IPS-20b (cell line): ENCODE data around the gene PCNX3.

ENCODE experiments used
- H3K27ac ChIP-seq: one replicate; pipeline ENCODE4 v1.5.1; 2013; ENCODE audit warnings: low read length
- H3K27me3 ChIP-seq: 2 replicates; pipeline ENCODE4 v1.6.1; 2013; ENCODE audit warnings: mild to moderate bottlenecking, low read length, inconsistent platforms; ENCODE audit not compliant: insufficient read depth
- H3K36me3 ChIP-seq: 2 replicates; pipeline ENCODE4 v1.6.1; 2013; ENCODE audit warnings: low read depth, mild to moderate bottlenecking, inconsistent platforms, low read length, moderate library complexity; ENCODE audit not compliant: insufficient read depth
- H3K4me1 ChIP-seq: 2 replicates; pipeline ENCODE4 v1.6.1; 2013; ENCODE audit warnings: mild to moderate bottlenecking, control low read depth, inconsistent platforms, low read length, moderate library complexity; ENCODE audit not compliant: insufficient read depth
- H3K4me3 ChIP-seq: 2 replicates; pipeline ENCODE4 v1.5.1; 2013; ENCODE audit warnings: mild to moderate bottlenecking, low read length, inconsistent platforms
- H3K9ac ChIP-seq: 2 replicates; pipeline ENCODE4 v1.6.1; 2013; ENCODE audit warnings: low read depth, mild to moderate bottlenecking, inconsistent platforms, low read length, moderate library complexity
- H3K9me3 ChIP-seq: 2 replicates; pipeline ENCODE4 v1.6.1; 2013; ENCODE audit warnings: mild to moderate bottlenecking, low read depth, low read length, inconsistent platforms; ENCODE audit not compliant: insufficient read depth

The PCNX3 gene

GRCh38 chr11:65648997-65649493, 33.5 kb downstream of the PCNX3 start:
- no peak overlapping the region for H3K9ac ChIP-seq
- peaks cover 12% of the 10 kb centered on the region; the same call in 1 of the 2 replicates for H3K4me1 ChIP-seq
- H3K27ac ChIP-seq, result no peak overlapping the region

GRCh38 chr11:65649656-65650546, 34.3 kb downstream of the PCNX3 start:
- no peak overlapping the region for H3K27ac ChIP-seq
- H3K27me3 ChIP-seq, result peaks cover 3% of the 10 kb centered on the region; the same call in 1 of the 2 replicates
- H3K9me3 ChIP-seq, result no peaks in the 10 kb centered on the region
- H3K36me3 ChIP-seq, result peaks cover 17% of the 10 kb centered on the region
- H3K9ac ChIP-seq, result no peak overlapping the region
- H3K4me1 ChIP-seq, result peaks cover 12% of the 10 kb centered on the region; the same call in 1 of the 2 replicates
- H3K4me3 ChIP-seq, result no peak overlapping the region

More at GRCh38 chr11:65648997-65649493, 33.5 kb downstream of the PCNX3 start:
- H3K36me3 ChIP-seq, result peaks cover 9% of the 10 kb centered on the region; the same call in 1 of the 2 replicates
- H3K4me3 ChIP-seq, result no peak overlapping the region
- no peaks in the 10 kb centered on the region for H3K9me3 ChIP-seq
- H3K27me3 ChIP-seq, result peaks cover 3% of the 10 kb centered on the region; the same call in 1 of the 2 replicates

DNA sequence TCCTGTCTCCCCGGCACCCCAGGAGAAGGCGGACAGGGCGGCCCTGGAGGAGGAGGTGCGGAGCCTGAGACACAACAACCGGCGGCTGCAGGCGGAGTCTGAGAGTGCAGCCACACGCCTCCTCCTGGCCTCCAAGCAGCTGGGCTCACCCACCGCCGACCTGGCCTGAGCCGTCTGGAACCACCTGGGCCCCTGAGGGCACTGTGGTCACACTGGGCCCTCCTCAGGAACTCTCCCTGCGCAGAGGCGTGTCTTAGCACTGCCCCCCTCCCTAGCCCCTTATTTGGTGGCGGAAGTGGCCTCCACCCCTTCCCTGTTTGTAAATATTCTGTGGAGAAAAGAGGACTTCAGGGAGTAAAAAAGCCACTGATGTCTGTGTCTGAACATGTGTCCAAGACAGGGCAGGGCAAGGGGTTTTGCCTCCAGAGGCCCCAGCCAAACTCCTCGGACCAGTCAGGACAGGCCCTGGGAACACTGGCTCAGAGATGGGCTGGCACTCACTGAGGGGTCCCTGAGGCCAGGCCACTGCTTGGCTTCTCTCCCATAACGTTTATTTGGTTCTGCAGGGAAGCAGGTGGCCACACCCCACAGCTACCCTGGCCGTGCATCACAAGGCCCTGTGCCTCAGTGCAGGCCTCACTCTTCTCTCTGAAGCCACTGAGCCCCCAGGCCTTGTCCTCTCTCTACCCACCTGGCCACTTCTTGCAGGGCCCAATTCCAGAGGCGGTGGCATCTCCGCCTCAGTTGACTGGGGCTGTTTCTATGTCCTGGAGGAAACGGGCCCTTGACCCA, 35.2 kb downstream of the PCNX3 start:
- H3K36me3 ChIP-seq, result peaks cover 25% of the 10 kb centered on the region
- H3K9ac ChIP-seq, result no peak overlapping the region
- no peaks in the 10 kb centered on the region for H3K9me3 ChIP-seq
- H3K4me1 ChIP-seq, result peaks cover 12% of the 10 kb centered on the region; the same call in 1 of the 2 replicates
- H3K27me3 ChIP-seq, result peaks cover 3% of the 10 kb centered on the region; the same call in 1 of the 2 replicates
- no peak overlapping the region for H3K4me3 ChIP-seq
- H3K27ac ChIP-seq, result no peak overlapping the region

DNA sequence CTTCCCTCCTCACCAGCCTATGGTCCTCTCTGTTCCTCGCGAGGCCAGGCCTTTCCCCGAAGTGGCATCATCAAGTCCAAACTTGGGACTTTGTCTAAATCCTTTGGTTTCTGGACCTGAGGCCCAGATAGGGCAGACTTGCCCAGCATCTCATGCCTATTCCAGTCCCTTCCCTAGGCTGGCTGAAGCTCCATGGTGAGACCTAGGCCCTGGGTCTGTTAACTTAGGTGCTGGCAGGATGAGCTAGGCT, 35.7 kb downstream of the PCNX3 start:
- Histone ChIP-seq H3K4me3 (no peak overlapping the region), H3K4me1 (peaks cover 12% of the 10 kb centered on the region; the same call in 1 of the 2 replicates), H3K9ac (no peak overlapping the region), H3K27me3 (peaks cover 3% of the 10 kb centered on the region; the same call in 1 of the 2 replicates), H3K36me3 (peaks cover 31% of the 10 kb centered on the region), H3K27ac (no peak overlapping the region), H3K9me3 (no peaks in the 10 kb centered on the region)

DNA sequence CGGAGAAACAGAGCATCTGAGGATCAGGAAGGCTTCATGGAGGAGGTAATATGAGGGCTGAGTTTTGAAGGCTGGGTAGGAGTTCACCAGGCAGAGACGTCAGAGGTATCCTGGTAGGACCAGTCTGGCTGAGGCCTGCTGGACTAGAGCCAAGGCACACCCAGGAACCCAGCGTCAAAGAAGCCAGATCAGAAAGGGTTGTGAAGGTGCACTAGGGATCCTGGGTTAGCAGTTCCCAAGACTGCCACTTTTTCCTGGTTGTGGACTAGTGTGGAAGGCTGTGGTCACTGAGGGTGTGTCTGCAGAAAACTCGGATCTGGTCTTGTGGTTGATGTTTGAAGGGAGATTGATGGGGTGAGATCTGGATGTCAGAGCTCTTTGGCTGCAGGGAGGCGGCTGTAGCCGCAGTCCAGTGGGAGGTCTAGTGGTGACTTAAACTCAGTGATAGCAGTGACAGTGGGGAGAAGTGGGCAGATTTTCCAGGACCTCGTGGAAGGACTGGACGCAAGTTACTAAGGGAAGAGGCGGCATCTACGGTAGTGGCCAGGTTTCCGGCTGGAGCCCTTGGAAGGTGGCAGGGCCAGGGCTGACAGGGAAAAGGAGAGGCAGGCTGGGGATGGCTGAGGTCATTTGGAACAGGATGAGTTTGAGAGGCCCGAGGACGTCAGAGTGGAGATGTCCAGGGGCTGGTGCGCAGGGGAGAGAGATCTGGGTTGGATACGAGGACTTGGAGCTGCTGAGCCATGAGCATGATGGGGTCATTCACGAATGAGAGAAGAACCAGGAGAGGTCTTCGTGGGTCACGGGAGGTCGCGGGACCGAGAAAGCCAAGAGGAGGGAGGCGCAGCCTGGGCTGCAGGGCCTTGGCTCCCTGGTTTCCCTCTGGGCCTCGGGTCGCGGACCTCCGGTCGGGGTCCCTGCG, 36.3 kb downstream of the PCNX3 start:
- Histone ChIP-seq H3K9me3 (no peaks in the 10 kb centered on the region), H3K9ac (peak overlapping the region; percentile 86; the same call in 1 of the 2 replicates), H3K27ac (no peak overlapping the region), H3K4me1 (peaks cover 12% of the 10 kb centered on the region; the same call in 1 of the 2 replicates), H3K36me3 (peaks cover 35% of the 10 kb centered on the region), H3K4me3 (peak overlapping the region; percentile 72), H3K27me3 (peaks cover 3% of the 10 kb centered on the region; the same call in 1 of the 2 replicates)

- no peaks in the 10 kb centered on the region for H3K9me3 ChIP-seq
- peak overlapping the region; percentile 72 for H3K4me3 ChIP-seq
- peaks cover 3% of the 10 kb centered on the region; the same call in 1 of the 2 replicates for H3K27me3 ChIP-seq
- H3K4me1 ChIP-seq, result peaks cover 12% of the 10 kb centered on the region; the same call in 1 of the 2 replicates
- peak overlapping the region; percentile 86 for H3K9ac ChIP-seq
- peaks cover 43% of the 10 kb centered on the region for H3K36me3 ChIP-seq
- peak overlapping the region; percentile 84 for H3K27ac ChIP-seq
These were observed 37.1 kb downstream of the PCNX3 start for GRCh38 chr11:65652511-65653228.

DNA sequence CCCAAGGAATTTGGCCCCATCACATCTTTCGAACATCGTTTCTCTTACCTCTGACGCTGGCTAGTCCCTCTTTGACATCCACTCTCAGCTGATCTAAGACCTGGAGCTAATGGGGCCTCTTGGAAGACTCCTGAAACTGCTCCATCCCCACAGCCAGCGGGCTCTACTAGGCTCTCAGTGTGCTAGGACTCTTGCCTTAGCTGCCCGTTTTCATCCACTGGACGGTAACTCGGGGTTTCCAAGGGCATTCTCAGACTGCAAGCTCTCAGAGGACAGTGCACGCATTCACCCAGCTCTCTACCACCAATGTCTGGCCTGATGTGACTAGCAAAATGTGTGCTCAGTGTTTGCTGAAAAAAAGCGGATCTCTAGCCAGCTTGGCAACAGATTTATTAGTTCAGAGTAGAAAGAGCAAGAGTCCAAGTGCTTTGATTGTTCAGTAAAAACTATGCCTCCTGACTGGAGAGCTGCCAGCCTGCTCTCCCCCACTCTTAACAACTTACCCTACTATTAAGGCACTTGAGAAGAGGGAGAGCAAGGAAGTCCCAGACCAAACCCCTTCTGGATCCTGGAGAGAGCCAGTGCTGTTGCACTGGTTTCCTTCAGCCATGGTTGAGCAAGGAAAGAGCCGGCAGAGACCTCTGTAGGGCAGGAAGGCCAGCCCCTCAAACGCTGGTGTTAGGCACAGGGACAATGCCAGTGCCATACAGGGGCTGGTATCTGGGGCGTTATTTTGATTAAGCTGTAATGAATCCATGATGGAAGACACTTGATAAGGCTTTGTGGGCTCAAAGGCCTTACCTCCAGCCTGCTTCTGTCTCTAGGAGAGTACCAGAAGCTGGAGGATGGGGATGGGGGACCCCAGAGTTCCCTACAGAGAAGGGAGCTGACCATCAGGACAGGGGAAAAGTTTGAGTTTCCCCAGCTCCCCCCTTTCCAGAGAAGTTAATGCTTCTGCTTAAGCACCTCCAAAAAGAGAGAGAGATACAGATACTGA, 38.0 kb downstream of the PCNX3 start:
- Histone ChIP-seq H3K4me1 (peaks cover 12% of the 10 kb centered on the region; the same call in 1 of the 2 replicates), H3K36me3 (peaks cover 52% of the 10 kb centered on the region), H3K27ac (peak overlapping the region; percentile 84), H3K9me3 (no peaks in the 10 kb centered on the region), H3K4me3 (peak overlapping the region; percentile 72), H3K9ac (peak overlapping the region; percentile 86), H3K27me3 (peaks cover 3% of the 10 kb centered on the region; the same call in 1 of the 2 replicates)

GRCh38 chr11:65654375-65655349, 39.1 kb downstream of the PCNX3 start:
- H3K9me3 ChIP-seq, result no peaks in the 10 kb centered on the region
- H3K27me3 ChIP-seq, result peaks cover 3% of the 10 kb centered on the region; the same call in 1 of the 2 replicates
- H3K36me3 ChIP-seq, result peaks cover 61% of the 10 kb centered on the region
- no peak overlapping the region for H3K9ac ChIP-seq
- no peak overlapping the region for H3K4me3 ChIP-seq
- no peak overlapping the region for H3K27ac ChIP-seq
- H3K4me1 ChIP-seq, result peaks cover 12% of the 10 kb centered on the region; the same call in 1 of the 2 replicates
